A549 (cell line): ENCODE data around the gene TTC5. TPM values are rescaled to one million over a fixed set of nuclear protein-coding genes. Genes with fewer than 3 reads are reported as not detected.
"Not testable (repeated sequence)": the region's sequence is repeated elsewhere in the genome, so short reads cannot be mapped to it uniquely, and the experiment has no call there.

Experiments
- ATAC-seq, 2 experiments: fragments of 200-7000 bp in 1 of 2; fragments of >200 bp in 1 of 2; cut with Nextera tagmentation in 1 of 2; cut with Tn5 transposase in 1 of 2; 3 replicates each; pipeline versions ENCODE4 v1.8.0 to v1.9.1; 2018 to 2020; ENCODE audit warnings: mild to moderate bottlenecking in 1 of 2, moderate library complexity in 1 of 2
- CTCF ChIA-PET: fragments of 300-600 bp; sonication (Branson Sonifier 250); formaldehyde crosslinking; extraction: SDS; loops from one replicate; lab custom pipeline; 2021; ENCODE audit warnings: antibody characterized with exemption, inconsistent platforms; lab: Yijun Ruan, JAX
- POLR2A ChIA-PET: fragments of 350-600 bp; formaldehyde crosslinking; extraction: SDS; loops from one replicate; lab custom pipeline; 2021; ENCODE audit warnings: antibody characterized with exemption, inconsistent platforms; lab: Yijun Ruan, JAX
- DNase-seq, 2 experiments: peaks; one replicate each; pipeline versions ENCODE4 v3.0.0 to v3.0.0-alpha.2; 2011 to 2016; ENCODE audit warnings: low read depth in 1 of 2, low spot score in 1 of 2
- FAIRE-seq: peaks from 2 replicates; lab custom pipeline; 2011; peaks lifted over from hg19 to GRCh38; lab: Jason Lieb, UNC
- H3K27ac ChIP-seq, 2 experiments: fragments of >200 bp; sonication (Bioruptor Twin); formaldehyde crosslinking; 3 replicates each; pipeline ENCODE4 v1.5.1; 2016 to 2017
- H3K4me1 ChIP-seq: fragments of >200 bp; sonication (Bioruptor Twin); formaldehyde crosslinking; 3 replicates; pipeline ENCODE4 v1.6.1; 2016
- H3K4me2 ChIP-seq: fragments of >200 bp; sonication (Bioruptor Twin); formaldehyde crosslinking; 3 replicates; pipeline ENCODE4 v1.6.1; 2016
- H3K4me3 ChIP-seq: fragments of >200 bp; sonication (Bioruptor Twin); formaldehyde crosslinking; 3 replicates; pipeline ENCODE4 v1.5.1; 2016
- H3K9me3 ChIP-seq: fragments of >200 bp; sonication (Bioruptor Twin); formaldehyde crosslinking; 3 replicates; pipeline ENCODE4 v1.6.1; 2016
- CEBPB ChIP-seq, 2 experiments: fragments of >200 bp in 1 of 2; sonication (Bioruptor Twin) in 1 of 2; formaldehyde crosslinking in 1 of 2; IDR thresholded peaks; 2 replicates each; pipeline ENCODE4 v1.6.1; 2012 to 2016
- CHD2 ChIP-seq: fragments of 150-350 bp; IDR thresholded peaks from 2 replicates; pipeline ENCODE4 v1.6.1; 2014; ENCODE audit warnings: low read length; ENCODE audit not compliant: partially characterized antibody
- CTCF ChIP-seq: fragments of >200 bp; sonication (Bioruptor Twin); formaldehyde crosslinking; IDR thresholded peaks from 3 replicates; pipeline ENCODE4 v1.5.1; 2016
- EHF ChIP-seq: fragments of 250-450 bp; sonication (Bioruptor Pico); IDR thresholded peaks from 2 replicates; pipeline ENCODE4 v1.5.0; 2020; ENCODE audit warnings: mild to moderate bottlenecking
- JUN ChIP-seq, 2 experiments: fragments of >200 bp; sonication (Bioruptor Twin); formaldehyde crosslinking; IDR thresholded peaks; 2 replicates in 1 of 2; 3 replicates in 1 of 2; pipeline ENCODE4 v1.6.1; 2016 to 2017
- MAFK ChIP-seq: fragments of 450-650 bp; IDR thresholded peaks from 2 replicates; pipeline ENCODE4 v1.6.1; 2014; ENCODE audit not compliant: partially characterized antibody
- PHF8 ChIP-seq: fragments of 200-600 bp; sonication (generic); IDR thresholded peaks from 2 replicates; pipeline ENCODE4 v1.6.1; 2016; ENCODE audit warnings: low read depth, mild to moderate bottlenecking, antibody characterized with exemption, moderate library complexity, borderline replicate concordance
- REST ChIP-seq: fragments of 200-600 bp; sonication (generic); IDR thresholded peaks from 2 replicates; pipeline ENCODE4 v1.6.1; 2016; ENCODE audit warnings: antibody characterized with exemption, mild to moderate bottlenecking, moderate library complexity
- RFX5 ChIP-seq: fragments of 450-650 bp; IDR thresholded peaks from 2 replicates; pipeline ENCODE4 v1.7.1; 2014; ENCODE audit warnings: antibody characterized with exemption, mild to moderate bottlenecking, moderate library complexity
- SMC3 ChIP-seq: fragments of >200 bp; sonication (Bioruptor Twin); formaldehyde crosslinking; IDR thresholded peaks from 3 replicates; pipeline ENCODE4 v1.6.1; 2018; ENCODE audit warnings: inconsistent platforms
- ZFP36 ChIP-seq: fragments of 450-650 bp; IDR thresholded peaks from 2 replicates; pipeline ENCODE4 v1.6.1; 2014; ENCODE audit warnings: borderline replicate concordance; ENCODE audit not compliant: partially characterized antibody
- WGBS: methylation state at CpG from one replicate; pipeline ENCODE4 v1.1.6; 2017; ENCODE audit errors: missing lambda C conversion rate; 5-methylcytosine and 5-hydroxymethylcytosine counted together
- polyA plus RNA-seq, 4 experiments: library from polyadenylated mRNA; depleted of rRNA in 3 of 4; stranded (reverse); fragments of >200 nt; fragmentation: RNase III in 1 of 4; extraction: RNeasy Plus Mini Kit Qiagen cat#74134 plus additional on column Dnase treatment in 1 of 4; gene quantifications; 2 replicates in 3 of 4; 3 replicates in 1 of 4; pipeline ENCODE4 v1.2.3, GENCODE V29; 2011 to 2017
- TF ChIP-seq, protein P1 (sequence below): fragments of >200 bp; sonication (Bioruptor Twin); formaldehyde crosslinking; IDR thresholded peaks from 2 replicates; pipeline ENCODE4 v1.6.1; 2016

Gene TTC5
- polyA plus RNA-seq, 2 of the 4 experiments (the other 2 are of a cell fraction) = 30.2 to 31.2 TPM

GRCh38 chr14:20343092-20343861 is 37.5 kb upstream of the TTC5 start, which contains the start of gene PARP2 (continued):
- peak; percentile 85 for TF ChIP-seq REST
- no peak for TF ChIP-seq EHF (CRISPR knock-in tag)
- TF ChIP-seq JUN (IDR thresholded peaks at IDR 0.05) = peak; percentile 98 to 100
- TF ChIP-seq PHF8 = peak; percentile 71; the same call in 1 of the 2 replicates
- peak; percentile 88 for TF ChIP-seq CHD2

DNA sequence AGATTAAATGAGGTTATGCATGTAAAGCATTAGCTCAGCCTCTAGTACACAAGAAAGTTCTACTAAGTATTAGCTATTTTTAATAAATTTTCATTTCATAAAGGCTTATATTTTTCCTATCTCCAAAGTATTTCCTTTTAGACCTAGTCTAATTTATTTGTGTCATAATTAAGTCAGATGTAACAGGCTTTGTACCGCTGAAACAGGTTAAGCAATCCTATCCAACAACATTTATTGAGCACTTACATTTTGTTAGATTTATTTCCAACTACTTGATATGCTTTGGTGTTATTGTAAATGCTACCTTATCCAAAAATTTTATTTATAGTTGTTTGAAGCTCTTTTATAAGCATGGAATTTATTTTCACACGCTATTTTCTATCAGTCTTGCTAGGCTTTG is 35.9 kb upstream of the TTC5 start:
- WGBS = 19% methylated on average over 2 of the region's 2 CpGs
- ChIA-PET CTCF (interaction anchor here (0.6 to 5.1 kb wide), 9 partner anchors 9 to 349 kb away, joined by 3 to 60 read pairs (median 4); partner anchors contain the start of genes CCNB1IP1 and TTC5), POLR2A (interaction anchor here (2.3 to 3.5 kb wide), 5 partner anchors 9 to 341 kb away, joined by 19 to 53 read pairs (median 44); partner anchors contain the start of genes APEX1, CCNB1IP1, OSGEP and PIP4P1)
- ATAC-seq (no peak), DNase-seq (no peak), FAIRE-seq (no peak)
- Histone ChIP-seq H3K9me3 (no peaks in the 10 kb centered on the region), H3K4me1 (peaks cover 5% of the 10 kb centered on the region; the same call in 1 of the 3 replicates)
- TF ChIP-seq CEBPB (IDR thresholded peaks at IDR 0.05) = peak in 1 of 2 experiments; percentile 15; a peak in 1 of 4 replicates
- no peak for TF ChIP-seq CTCF
- TF ChIP-seq, all 56 proteins: peak for 1
- peak overlapping the region; percentile 69 for H3K4me2 ChIP-seq
- peak overlapping the region in 1 of 2 experiments; percentile 95; a peak in 4 of 6 replicates for H3K27ac ChIP-seq
- peak overlapping the region; percentile 66 for H3K4me3 ChIP-seq

DNA sequence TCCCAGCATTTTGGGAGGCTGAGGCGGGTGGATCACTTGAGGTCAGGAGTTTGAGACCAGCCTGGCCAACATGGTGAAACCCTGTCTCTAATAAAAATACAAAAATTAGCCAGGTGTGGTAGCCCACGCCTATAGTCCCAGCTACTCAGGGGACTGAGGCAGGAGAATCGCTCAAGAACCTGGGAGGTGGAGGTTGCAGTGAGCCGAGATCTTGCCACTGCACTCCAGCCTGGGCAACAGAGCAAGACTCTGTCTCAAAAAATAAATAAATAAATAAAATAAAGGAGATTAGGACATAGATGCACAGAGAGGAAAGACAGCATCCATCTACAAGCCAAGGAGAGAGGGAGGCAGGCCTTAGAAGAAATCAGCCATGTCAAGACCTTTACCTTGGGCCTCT is 35.3 kb upstream of the TTC5 start:
- ChIA-PET CTCF (interaction anchor here (1.0 to 5.1 kb wide), 6 partner anchors 8 to 272 kb away, joined by 3 to 60 read pairs (median 4); partner anchors contain the start of genes CCNB1IP1 and TTC5), POLR2A (interaction anchor here (3.3 to 3.5 kb wide), 2 partner anchors 8 to 114 kb away, joined by 38 to 53 read pairs; partner anchors contain the start of genes APEX1, CCNB1IP1 and OSGEP)
- not testable (repeated sequence) for H3K4me3 ChIP-seq, ATAC-seq, H3K9me3 ChIP-seq, DNase-seq, H3K4me1 ChIP-seq, H3K27ac ChIP-seq, FAIRE-seq
- WGBS = 88% methylated on average over 4 of the region's 4 CpGs
- peak overlapping the region; percentile 69 for H3K4me2 ChIP-seq

GRCh38 chr14:20334017-20334416 is 28.3 kb upstream of the TTC5 start:
- Histone ChIP-seq H3K4me3 (no peak overlapping the region), H3K4me1 (peaks cover 28% of the 10 kb centered on the region), H3K4me2 (peak overlapping the region; percentile 68; the same call in 2 of the 3 replicates), H3K9me3 (no peaks in the 10 kb centered on the region), H3K27ac (no peak overlapping the region)
- TF ChIP-seq ZFP36 = no peak
- TF ChIP-seq MAFK = no peak
- no peak for TF ChIP-seq SMC3
- TF ChIP-seq, protein P1, sequence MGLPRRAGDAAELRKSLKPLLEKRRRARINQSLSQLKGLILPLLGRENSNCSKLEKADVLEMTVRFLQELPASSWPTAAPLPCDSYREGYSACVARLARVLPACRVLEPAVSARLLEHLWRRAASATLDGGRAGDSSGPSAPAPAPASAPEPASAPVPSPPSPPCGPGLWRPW = no peak
- TF ChIP-seq RFX5 = no peak
- ATAC-seq = no peak
- FAIRE-seq = no peak
- ChIA-PET CTCF (interaction anchor here (1.0 to 5.8 kb wide), 5 partner anchors 8 to 357 kb away, joined by 3 to 37 read pairs (median 3); partner anchors contain the start of gene PARP2), POLR2A (interaction anchor here (1.4 to 2.4 kb wide), 2 partner anchors 9 to 128 kb away, joined by 3 to 53 read pairs; partner anchors contain the start of genes PARP2 and PIP4P1)
- no peak for DNase-seq
- WGBS = 53% methylated on average over 7 of the region's 7 CpGs
